ENCODE data around the gene SELP.

Gene SELP

DNA sequence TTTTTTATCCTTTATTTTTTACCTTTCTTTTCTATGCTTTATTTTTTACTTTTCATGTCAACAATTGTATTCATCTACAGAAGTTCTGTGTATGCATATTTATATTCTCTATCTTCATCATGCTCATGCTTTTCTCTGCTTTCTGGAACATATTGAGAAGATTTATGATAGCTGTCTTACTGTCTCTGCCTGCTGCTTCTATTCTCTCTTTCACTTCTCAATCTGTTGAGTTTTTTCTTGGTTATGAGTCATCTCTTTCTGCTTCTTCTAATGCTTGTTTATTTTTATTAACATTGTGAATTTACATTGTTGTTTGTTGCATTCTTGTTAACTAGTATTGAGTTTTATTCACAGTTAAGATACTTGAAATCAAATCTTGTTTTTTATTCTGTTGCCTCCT lies 66.3 kb downstream of the SELP start:
- no peak overlapping the region for H3K4me2 ChIP-seq (ENCODE audit: low read depth, low read length, poor library complexity, severe bottlenecking)
- TF ChIP-seq, protein P1, sequence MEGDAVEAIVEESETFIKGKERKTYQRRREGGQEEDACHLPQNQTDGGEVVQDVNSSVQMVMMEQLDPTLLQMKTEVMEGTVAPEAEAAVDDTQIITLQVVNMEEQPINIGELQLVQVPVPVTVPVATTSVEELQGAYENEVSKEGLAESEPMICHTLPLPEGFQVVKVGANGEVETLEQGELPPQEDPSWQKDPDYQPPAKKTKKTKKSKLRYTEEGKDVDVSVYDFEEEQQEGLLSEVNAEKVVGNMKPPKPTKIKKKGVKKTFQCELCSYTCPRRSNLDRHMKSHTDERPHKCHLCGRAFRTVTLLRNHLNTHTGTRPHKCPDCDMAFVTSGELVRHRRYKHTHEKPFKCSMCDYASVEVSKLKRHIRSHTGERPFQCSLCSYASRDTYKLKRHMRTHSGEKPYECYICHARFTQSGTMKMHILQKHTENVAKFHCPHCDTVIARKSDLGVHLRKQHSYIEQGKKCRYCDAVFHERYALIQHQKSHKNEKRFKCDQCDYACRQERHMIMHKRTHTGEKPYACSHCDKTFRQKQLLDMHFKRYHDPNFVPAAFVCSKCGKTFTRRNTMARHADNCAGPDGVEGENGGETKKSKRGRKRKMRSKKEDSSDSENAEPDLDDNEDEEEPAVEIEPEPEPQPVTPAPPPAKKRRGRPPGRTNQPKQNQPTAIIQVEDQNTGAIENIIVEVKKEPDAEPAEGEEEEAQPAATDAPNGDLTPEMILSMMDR (IDR thresholded peaks at IDR 0.05; ENCODE audit: insufficient read depth, low read length, poor library complexity, severe bottlenecking), result no peak
- TF ChIP-seq EZH2phosphoT487 (conservative IDR thresholded peaks at IDR 0.05; ENCODE audit: low read length), result no peak
- H3K27me3 ChIP-seq (ENCODE audit: low read length), result no peaks in the 10 kb centered on the region
- no peaks in the 10 kb centered on the region for H4K20me1 ChIP-seq (ENCODE audit: low read depth, low read length)
- no peaks in the 10 kb centered on the region for H3K9me3 ChIP-seq (ENCODE audit: insufficient read depth, low read length)
- no peak overlapping the region for H3K27ac ChIP-seq (ENCODE audit: low read depth, low read length)
- H3K9me2 ChIP-seq (replicated peaks; ENCODE audit: insufficient read depth, low read length), result no peaks in the 10 kb centered on the region
- H3F3A ChIP-seq (ENCODE audit: insufficient read depth), result no peaks in the 10 kb centered on the region
- no peaks in the 10 kb centered on the region for H3K79me2 ChIP-seq (ENCODE audit: insufficient read depth, low read length)
- H3K4me3 ChIP-seq (ENCODE audit: insufficient read depth, low read length, poor library complexity, severe bottlenecking), result no peak overlapping the region
- H2AFZ ChIP-seq (ENCODE audit: low read depth, low read length, severe bottlenecking), result no peak overlapping the region
- H3K9ac ChIP-seq (ENCODE audit: low read length), result no peak overlapping the region
- H3K36me3 ChIP-seq (ENCODE audit: low read length), result no peaks in the 10 kb centered on the region

DNA sequence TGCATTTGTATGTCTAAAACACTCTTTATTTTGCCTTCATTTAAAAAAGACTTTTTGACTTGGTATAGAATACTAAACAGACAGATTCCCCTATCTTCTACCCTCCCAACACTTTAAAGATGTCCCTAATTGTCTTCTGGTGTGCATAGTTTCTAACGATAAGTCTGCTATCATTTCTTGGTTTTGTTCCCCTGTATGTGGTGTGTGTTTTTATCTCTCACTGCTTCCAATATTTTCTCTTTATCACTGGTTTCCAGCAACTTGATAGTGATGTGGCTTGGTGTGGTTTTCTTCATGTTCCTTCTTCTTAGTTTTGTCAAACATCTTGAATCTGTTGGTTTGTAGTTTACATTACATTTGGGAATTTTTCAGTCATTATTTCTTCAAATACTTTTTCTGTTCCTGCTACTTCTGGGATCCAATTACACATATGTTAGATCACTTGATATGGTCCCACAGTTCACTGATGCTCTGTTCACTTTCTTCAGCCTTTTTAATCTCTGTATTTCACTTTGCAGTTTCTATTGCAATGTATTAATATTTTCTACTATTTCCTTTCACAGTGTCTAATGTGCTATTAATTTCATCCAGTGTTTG lies 66.8 kb downstream of the SELP start:
- TF ChIP-seq, protein P1 (IDR thresholded peaks at IDR 0.05; ENCODE audit: insufficient read depth, low read length, poor library complexity, severe bottlenecking), result no peak
- Histone ChIP-seq H3K4me2 (ENCODE audit: low read depth, low read length, poor library complexity, severe bottlenecking) (no peak overlapping the region), H3K27ac (ENCODE audit: low read depth, low read length) (no peak overlapping the region), H3K4me3 (ENCODE audit: insufficient read depth, low read length, poor library complexity, severe bottlenecking) (no peak overlapping the region), H3K36me3 (ENCODE audit: low read length) (no peaks in the 10 kb centered on the region), H3K79me2 (ENCODE audit: insufficient read depth, low read length) (no peaks in the 10 kb centered on the region), H3K9ac (ENCODE audit: low read length) (no peak overlapping the region), H4K20me1 (ENCODE audit: low read depth, low read length) (no peaks in the 10 kb centered on the region), H3K27me3 (ENCODE audit: low read length) (no peaks in the 10 kb centered on the region), H3K9me3 (ENCODE audit: insufficient read depth, low read length) (no peaks in the 10 kb centered on the region), H2AFZ (ENCODE audit: low read depth, low read length, severe bottlenecking) (no peak overlapping the region), H3K9me2 (replicated peaks; ENCODE audit: insufficient read depth, low read length) (no peaks in the 10 kb centered on the region), H3F3A (ENCODE audit: insufficient read depth) (no peaks in the 10 kb centered on the region)

DNA sequence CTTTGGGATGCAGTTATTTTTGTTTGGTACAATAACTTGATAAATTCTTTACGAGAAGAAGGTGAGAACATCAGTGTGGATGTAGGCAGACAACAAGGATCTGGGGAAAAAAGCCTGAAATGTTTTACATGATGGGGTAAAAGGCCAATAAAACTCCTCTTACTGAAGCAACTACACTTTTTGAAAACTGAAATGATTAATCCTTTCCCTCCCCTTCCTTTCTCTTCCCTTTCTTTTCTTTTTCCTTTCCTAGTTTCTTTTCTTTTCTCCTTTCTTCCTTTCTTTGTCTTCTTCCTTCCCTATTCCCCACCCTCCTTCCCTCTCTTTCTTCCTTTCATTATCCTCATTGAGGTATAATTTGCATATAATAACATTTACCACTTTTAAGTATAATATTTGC lies 68.2 kb downstream of the SELP start:
- Histone ChIP-seq H3K79me2 (ENCODE audit: insufficient read depth, low read length) (no peaks in the 10 kb centered on the region), H3F3A (ENCODE audit: insufficient read depth) (no peaks in the 10 kb centered on the region), H3K36me3 (ENCODE audit: low read length) (no peaks in the 10 kb centered on the region), H3K9me3 (ENCODE audit: insufficient read depth, low read length) (no peaks in the 10 kb centered on the region), H3K27me3 (ENCODE audit: low read length) (no peaks in the 10 kb centered on the region), H3K4me3 (ENCODE audit: insufficient read depth, low read length, poor library complexity, severe bottlenecking) (no peak overlapping the region), H3K27ac (ENCODE audit: low read depth, low read length) (no peak overlapping the region), H4K20me1 (ENCODE audit: low read depth, low read length) (no peaks in the 10 kb centered on the region), H3K9ac (ENCODE audit: low read length) (no peak overlapping the region), H3K9me2 (replicated peaks; ENCODE audit: insufficient read depth, low read length) (no peaks in the 10 kb centered on the region), H3K4me2 (ENCODE audit: low read depth, low read length, poor library complexity, severe bottlenecking) (no peak overlapping the region), H2AFZ (ENCODE audit: low read depth, low read length, severe bottlenecking) (no peak overlapping the region)
- TF ChIP-seq EZH2phosphoT487 (conservative IDR thresholded peaks at IDR 0.05; ENCODE audit: low read length), result no peak
- TF ChIP-seq, protein P1 (IDR thresholded peaks at IDR 0.05; ENCODE audit: insufficient read depth, low read length, poor library complexity, severe bottlenecking), result no peak

Measured in SU-DHL-6 (cell line).